Measurements from ENCODE around the gene PROSER2.
A peak's percentile ranks its signal among the peaks of the same experiment; 100 is the strongest.

The PROSER2 gene

DNA sequence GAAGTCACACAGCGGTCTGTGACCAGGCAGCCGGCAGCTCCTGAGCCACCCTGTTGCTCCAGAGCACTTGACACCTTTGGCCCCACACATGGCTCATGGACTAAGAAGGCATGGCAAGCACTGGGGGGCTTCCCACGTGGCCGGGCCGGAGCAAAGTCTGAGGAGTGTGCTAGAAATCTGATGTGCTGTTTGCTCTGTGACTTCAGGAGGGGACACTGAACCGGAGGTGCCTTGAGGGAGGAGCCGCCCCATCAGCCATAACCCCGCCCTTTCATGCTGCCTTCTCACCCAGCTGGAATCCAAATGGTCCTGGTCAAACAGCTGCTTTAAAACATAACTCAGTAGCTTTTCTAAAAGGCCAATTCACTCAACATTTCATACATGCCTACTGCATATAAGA is 33.5 kb downstream of the PROSER2 start:
- DNase-seq (ENCODE audit: low read depth), result peak; percentile 25
- TF ChIP-seq, protein P1, sequence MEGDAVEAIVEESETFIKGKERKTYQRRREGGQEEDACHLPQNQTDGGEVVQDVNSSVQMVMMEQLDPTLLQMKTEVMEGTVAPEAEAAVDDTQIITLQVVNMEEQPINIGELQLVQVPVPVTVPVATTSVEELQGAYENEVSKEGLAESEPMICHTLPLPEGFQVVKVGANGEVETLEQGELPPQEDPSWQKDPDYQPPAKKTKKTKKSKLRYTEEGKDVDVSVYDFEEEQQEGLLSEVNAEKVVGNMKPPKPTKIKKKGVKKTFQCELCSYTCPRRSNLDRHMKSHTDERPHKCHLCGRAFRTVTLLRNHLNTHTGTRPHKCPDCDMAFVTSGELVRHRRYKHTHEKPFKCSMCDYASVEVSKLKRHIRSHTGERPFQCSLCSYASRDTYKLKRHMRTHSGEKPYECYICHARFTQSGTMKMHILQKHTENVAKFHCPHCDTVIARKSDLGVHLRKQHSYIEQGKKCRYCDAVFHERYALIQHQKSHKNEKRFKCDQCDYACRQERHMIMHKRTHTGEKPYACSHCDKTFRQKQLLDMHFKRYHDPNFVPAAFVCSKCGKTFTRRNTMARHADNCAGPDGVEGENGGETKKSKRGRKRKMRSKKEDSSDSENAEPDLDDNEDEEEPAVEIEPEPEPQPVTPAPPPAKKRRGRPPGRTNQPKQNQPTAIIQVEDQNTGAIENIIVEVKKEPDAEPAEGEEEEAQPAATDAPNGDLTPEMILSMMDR (conservative IDR thresholded peaks at IDR 0.05; ENCODE audit: low read length), result no peak
- H3K4me3 ChIP-seq (ENCODE audit: low read length), result no peak overlapping the region

DNA sequence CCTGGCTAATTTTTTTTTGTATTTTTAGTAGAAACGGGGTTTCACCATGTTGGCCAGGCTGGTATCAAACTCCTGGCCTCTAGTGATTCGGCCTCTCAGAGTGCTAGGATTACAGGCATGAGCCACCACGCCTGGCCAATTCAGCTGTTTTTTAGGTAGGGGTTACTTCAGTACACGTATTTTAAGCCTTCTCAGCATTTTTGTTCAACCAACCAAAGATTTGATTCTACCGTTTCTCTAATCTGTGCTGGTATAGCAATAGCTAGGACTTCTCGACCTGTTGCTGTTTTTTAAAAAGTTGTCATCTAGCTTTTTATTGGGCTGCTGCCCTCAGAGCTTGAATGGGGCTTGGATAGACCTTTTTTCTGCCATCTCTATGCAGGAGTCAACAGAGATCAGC is 34.9 kb downstream of the PROSER2 start:
- no peak overlapping the region for H3K4me3 ChIP-seq (ENCODE audit: low read length)
- no peak for DNase-seq (ENCODE audit: low read depth)
- TF ChIP-seq, protein P1 (conservative IDR thresholded peaks at IDR 0.05; ENCODE audit: low read length), result no peak

DNA sequence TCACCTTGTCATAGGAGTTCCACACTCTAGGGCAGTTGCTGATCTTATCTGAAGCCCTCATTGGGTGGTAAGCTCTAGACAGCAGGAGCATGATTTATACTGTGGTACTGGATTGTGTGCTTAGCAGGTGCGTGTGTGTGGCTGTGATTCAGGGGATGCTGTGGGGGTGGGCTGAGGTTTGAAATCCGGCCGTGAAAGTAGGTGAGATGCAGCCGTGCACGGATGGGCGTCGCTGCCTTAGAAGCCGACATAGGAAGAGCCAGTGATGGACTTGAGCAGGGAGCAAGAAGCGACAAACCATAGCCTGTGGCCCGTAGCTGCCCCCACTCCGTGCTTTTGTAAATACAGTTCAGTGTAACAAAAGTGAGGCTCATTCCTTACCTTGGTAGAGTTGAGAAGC is 38.2 kb downstream of the PROSER2 start:
- no peak overlapping the region for H3K4me3 ChIP-seq (ENCODE audit: low read length)
- TF ChIP-seq, protein P1 (conservative IDR thresholded peaks at IDR 0.05; ENCODE audit: low read length), result no peak
- no peak for DNase-seq (ENCODE audit: low read depth)

DNA sequence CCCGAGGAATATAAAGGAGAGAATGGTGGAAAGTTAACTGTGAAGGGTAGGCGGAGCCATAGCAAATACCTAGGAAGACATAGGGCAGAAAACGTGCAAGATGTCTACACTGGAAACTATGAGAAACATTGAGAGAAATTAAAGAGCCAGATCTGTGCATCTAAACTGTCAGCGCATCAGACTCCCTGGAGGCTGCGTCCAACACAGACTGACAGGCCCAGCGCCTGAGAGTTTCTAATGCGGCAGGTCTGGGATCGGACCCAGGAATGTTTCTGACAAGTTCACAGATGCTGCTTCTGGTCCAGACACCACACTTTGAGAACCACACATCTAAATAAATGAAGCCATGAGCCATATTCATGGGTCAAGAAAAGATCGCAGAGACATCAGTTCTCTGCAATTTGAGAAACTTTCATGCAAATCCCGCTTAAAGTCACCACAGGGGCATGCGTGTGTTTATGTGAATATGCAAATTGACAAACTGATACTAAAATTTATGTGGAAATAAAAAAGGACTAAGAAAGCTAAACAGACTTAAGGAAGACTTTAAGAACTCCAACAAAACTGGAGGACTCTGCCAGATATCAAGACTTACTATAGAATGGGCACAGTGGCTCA is 38.8 kb downstream of the PROSER2 start:
- TF ChIP-seq, protein P1 (conservative IDR thresholded peaks at IDR 0.05; ENCODE audit: low read length), result no peak
- no peak for DNase-seq (ENCODE audit: low read depth)
- H3K4me3 ChIP-seq (ENCODE audit: low read length), result no peak overlapping the region

DNA sequence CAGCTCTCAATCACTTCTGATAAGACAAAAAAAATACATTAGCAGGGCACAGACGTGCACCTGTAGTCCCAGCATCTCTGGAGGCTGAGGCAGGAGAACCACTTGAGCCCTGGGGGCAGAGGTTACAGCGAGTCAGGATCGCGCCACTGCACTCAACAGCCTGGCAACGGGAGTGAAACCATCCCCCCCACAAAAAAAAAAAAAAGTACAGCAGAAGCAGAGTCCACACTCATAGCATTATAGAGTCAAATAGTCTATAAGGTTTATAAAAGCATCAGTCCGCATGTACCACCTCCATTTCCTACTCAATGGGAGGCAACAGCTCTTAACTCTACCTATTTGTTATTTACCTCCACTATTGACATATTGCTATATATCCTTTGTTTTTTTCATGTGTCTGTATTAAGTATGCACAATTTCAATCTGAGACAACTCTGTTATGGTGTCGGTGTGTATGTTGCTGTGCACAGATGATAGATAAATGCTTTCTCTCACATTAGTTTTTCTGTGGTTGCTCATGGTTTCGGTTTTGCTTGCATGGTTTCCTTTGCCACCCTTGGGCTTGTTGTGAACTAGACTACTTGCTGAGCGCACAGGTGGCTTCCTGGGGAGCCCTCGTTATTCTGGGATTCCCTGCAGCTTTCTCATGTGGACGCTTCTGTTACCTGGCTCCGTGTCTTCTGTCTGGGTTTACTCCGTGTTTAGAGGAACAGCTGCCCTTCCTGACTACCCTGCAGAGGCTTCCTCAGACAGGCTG is 40.4 kb downstream of the PROSER2 start:
- no peak overlapping the region for H3K4me3 ChIP-seq (ENCODE audit: low read length)
- DNase-seq (ENCODE audit: low read depth), result no peak
- TF ChIP-seq, protein P1 (conservative IDR thresholded peaks at IDR 0.05; ENCODE audit: low read length), result no peak

DNA sequence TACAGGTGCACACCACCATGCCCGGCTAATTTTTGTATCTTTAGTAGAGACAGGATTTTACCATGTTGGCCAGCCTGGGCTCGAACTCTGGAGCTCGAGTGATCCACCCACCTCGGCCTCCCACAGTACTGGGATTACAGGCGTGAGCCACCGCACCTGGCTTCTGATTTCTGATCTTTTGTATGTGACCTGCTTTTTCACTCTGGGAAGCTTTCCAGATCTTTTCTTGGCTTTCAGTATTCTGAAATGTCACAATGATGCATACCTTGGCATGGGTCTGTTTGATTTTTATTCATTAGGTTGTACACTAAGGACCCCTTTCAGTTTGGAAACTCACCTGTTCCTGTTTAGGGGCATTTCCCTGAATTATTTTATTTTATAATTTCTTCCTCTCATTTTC is 41.6 kb downstream of the PROSER2 start:
- TF ChIP-seq, protein P1 (conservative IDR thresholded peaks at IDR 0.05; ENCODE audit: low read length), result no peak
- DNase-seq (ENCODE audit: low read depth), result no peak
- H3K4me3 ChIP-seq (ENCODE audit: low read length), result no peak overlapping the region

DNA sequence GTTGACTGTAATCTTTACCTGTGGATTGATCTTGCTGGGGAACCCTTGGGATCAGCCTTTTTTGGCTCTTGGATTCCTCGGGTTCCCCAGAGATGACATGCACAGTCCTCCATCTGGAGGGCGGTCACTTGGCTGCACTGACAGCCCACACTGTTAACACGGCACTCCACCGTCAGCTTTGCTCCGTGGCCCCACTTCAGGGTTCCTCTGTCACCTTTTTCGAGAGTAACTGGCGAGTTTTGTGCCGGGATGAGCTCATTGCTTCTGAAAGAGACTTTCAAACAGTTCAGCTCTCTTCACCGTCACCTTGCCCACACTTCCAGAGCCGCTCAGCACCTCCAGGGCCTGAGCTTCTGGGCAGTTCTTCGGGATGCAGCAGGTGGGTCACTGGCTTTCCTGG is 42.4 kb downstream of the PROSER2 start:
- TF ChIP-seq, protein P1 (conservative IDR thresholded peaks at IDR 0.05; ENCODE audit: low read length), result no peak
- no peak for DNase-seq (ENCODE audit: low read depth)

More for the DNA sequence above, 42.4 kb downstream of the PROSER2 start:
- no peak overlapping the region for H3K4me3 ChIP-seq (ENCODE audit: low read length)

All from AG10803 (cell line).